Smooth muscle cell (in vitro differentiated cells): ENCODE results near the gene ZFYVE28. TPM values are rescaled to one million over a fixed set of nuclear protein-coding genes. Genes with fewer than 3 reads are reported as not detected.

ENCODE experiments used
- DNase-seq: peaks from one replicate; lab custom pipeline; 2025; ENCODE audit not compliant: unreplicated experiment; lab: John Stamatoyannopoulos, UW
- H2AFZ ChIP-seq: fragments of 200-600 bp; sonication (generic); 2 replicates; pipeline ENCODE4 v1.6.0; 2016; ENCODE audit warnings: antibody characterized with exemption, low read depth, mild to moderate bottlenecking
- H3F3A ChIP-seq: fragments of 200-600 bp; sonication (generic); 2 replicates; pipeline ENCODE4 v1.6.0; 2017; ENCODE audit warnings: antibody characterized with exemption, low read depth
- H3K27ac ChIP-seq: fragments of 200-600 bp; sonication (generic); 2 replicates; pipeline ENCODE4 v1.5.1; 2016; ENCODE audit warnings: low read depth, mild to moderate bottlenecking
- H3K27me3 ChIP-seq: fragments of 200-600 bp; sonication (generic); 2 replicates; pipeline ENCODE4 v1.6.1; 2016; ENCODE audit warnings: low read depth, mild to moderate bottlenecking
- H3K36me3 ChIP-seq: fragments of 200-600 bp; sonication (generic); 2 replicates; pipeline ENCODE4 v1.5.1; 2016; ENCODE audit warnings: low read depth
- H3K4me1 ChIP-seq: fragments of 200-600 bp; sonication (generic); 2 replicates; pipeline ENCODE4 v1.5.1; 2016; ENCODE audit warnings: low read depth
- H3K4me2 ChIP-seq: fragments of 200-600 bp; sonication (generic); 2 replicates; pipeline ENCODE4 v1.6.0; 2016; ENCODE audit warnings: mild to moderate bottlenecking
- H3K4me3 ChIP-seq: fragments of 200-600 bp; sonication (generic); 2 replicates; pipeline ENCODE4 v1.5.1; 2016; ENCODE audit warnings: mild to moderate bottlenecking
- H3K79me2 ChIP-seq: fragments of 200-600 bp; sonication (generic); 2 replicates; pipeline ENCODE4 v1.6.0; 2016; ENCODE audit warnings: low read depth, mild to moderate bottlenecking
- H3K9ac ChIP-seq: fragments of 200-600 bp; sonication (generic); 2 replicates; pipeline ENCODE4 v1.6.0; 2016; ENCODE audit warnings: low read depth
- H3K9me3 ChIP-seq: fragments of 200-600 bp; sonication (generic); replicated peaks from 2 replicates; pipeline ENCODE4 v1.5.1; 2016; ENCODE audit warnings: low read depth
- H4K20me1 ChIP-seq: fragments of 200-600 bp; sonication (generic); 2 replicates; pipeline ENCODE4 v1.6.0; 2016; ENCODE audit warnings: low read depth
- WGBS: methylation state at CpG from one replicate; pipeline ENCODE4 v1.1.7; 2016; ENCODE audit warnings: low lambda C conversion rate; 5-methylcytosine and 5-hydroxymethylcytosine counted together
- polyA plus RNA-seq: library from polyadenylated mRNA; unstranded; fragments of >200 nt; fragmentation: Nextera tagmentation; extraction: Ambion mirVana; gene quantifications from 2 replicates; pipeline ENCODE4 v1.2.1, GENCODE V29; 2016
- total RNA-seq: library from RNA; depleted of rRNA; stranded (reverse); fragments of >200 nt; gene quantifications from 2 replicates; pipeline ENCODE4 v1.2.3, GENCODE V29; 2014
- TF ChIP-seq, protein P1 (sequence below): fragments of 200-600 bp; sonication (generic); IDR thresholded peaks from 2 replicates; pipeline ENCODE4 v1.5.1; 2017; ENCODE audit warnings: borderline replicate concordance, mild to moderate bottlenecking, antibody characterized with exemption; ENCODE audit not compliant: insufficient read depth, poor library complexity, severe bottlenecking

The ZFYVE28 gene
- total and polyA plus RNA-seq, 2 experiments from 2014 or later = 0.22 TPM; not detected in 1

DNA sequence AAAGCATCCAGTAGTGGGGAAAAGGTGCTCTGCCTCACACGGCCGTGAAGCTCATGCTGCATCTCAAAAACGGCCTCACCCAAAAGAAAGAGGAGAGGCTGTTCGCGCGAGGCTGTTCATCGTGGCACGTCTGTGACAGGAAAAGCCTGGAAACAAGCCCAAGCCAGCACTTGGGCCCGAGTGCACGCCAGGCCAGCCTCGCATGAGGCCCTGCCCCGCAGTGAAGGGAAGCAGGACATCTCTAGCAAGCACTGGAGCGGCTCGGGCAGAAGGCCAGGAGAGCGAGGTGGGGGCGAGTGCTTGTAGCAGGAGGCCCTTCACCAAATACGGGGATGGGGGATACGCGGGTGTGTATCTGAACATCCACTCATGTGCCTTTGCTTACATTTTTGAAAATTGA lies 116.6 kb downstream of the ZFYVE28 start:
- no peak overlapping the region for H2AFZ ChIP-seq
- DNase-seq = no peak
- H3K79me2 ChIP-seq = no peaks in the 10 kb centered on the region
- H3F3A ChIP-seq = no peaks in the 10 kb centered on the region
- TF ChIP-seq, protein P1, sequence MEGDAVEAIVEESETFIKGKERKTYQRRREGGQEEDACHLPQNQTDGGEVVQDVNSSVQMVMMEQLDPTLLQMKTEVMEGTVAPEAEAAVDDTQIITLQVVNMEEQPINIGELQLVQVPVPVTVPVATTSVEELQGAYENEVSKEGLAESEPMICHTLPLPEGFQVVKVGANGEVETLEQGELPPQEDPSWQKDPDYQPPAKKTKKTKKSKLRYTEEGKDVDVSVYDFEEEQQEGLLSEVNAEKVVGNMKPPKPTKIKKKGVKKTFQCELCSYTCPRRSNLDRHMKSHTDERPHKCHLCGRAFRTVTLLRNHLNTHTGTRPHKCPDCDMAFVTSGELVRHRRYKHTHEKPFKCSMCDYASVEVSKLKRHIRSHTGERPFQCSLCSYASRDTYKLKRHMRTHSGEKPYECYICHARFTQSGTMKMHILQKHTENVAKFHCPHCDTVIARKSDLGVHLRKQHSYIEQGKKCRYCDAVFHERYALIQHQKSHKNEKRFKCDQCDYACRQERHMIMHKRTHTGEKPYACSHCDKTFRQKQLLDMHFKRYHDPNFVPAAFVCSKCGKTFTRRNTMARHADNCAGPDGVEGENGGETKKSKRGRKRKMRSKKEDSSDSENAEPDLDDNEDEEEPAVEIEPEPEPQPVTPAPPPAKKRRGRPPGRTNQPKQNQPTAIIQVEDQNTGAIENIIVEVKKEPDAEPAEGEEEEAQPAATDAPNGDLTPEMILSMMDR = no peak
- no peak overlapping the region for H3K27ac ChIP-seq
- H3K9ac ChIP-seq = no peak overlapping the region
- H3K9me3 ChIP-seq = no peaks in the 10 kb centered on the region
- H3K27me3 ChIP-seq = no peaks in the 10 kb centered on the region
- H4K20me1 ChIP-seq = no peaks in the 10 kb centered on the region
- no peaks in the 10 kb centered on the region for H3K36me3 ChIP-seq
- WGBS = 91% methylated on average over 19 of the region's 19 CpGs
- no peak overlapping the region for H3K4me2 ChIP-seq
- no peak overlapping the region for H3K4me3 ChIP-seq
- H3K4me1 ChIP-seq = no peaks in the 10 kb centered on the region

DNA sequence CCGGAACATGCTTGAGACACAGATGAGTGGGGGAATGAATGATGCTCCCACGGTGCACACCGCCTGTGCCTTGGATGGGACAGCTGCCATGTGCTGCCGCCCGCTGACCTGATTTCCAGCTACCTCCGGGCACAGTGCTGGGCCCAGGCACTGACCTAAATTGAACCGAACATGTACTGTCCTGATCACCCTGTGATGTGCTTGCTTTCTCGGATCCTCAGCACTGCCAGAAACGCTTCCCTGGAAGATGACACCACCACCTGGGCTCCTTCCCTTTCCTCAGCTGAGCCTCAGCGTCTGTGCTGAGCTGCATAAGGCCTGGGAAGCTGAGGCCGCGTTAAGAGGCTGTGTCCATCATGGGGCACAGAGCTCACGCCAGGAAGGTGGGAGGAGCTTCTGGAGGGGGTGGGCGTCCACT lies 117.2 kb downstream of the ZFYVE28 start:
- DNase-seq = no peak

DNA sequence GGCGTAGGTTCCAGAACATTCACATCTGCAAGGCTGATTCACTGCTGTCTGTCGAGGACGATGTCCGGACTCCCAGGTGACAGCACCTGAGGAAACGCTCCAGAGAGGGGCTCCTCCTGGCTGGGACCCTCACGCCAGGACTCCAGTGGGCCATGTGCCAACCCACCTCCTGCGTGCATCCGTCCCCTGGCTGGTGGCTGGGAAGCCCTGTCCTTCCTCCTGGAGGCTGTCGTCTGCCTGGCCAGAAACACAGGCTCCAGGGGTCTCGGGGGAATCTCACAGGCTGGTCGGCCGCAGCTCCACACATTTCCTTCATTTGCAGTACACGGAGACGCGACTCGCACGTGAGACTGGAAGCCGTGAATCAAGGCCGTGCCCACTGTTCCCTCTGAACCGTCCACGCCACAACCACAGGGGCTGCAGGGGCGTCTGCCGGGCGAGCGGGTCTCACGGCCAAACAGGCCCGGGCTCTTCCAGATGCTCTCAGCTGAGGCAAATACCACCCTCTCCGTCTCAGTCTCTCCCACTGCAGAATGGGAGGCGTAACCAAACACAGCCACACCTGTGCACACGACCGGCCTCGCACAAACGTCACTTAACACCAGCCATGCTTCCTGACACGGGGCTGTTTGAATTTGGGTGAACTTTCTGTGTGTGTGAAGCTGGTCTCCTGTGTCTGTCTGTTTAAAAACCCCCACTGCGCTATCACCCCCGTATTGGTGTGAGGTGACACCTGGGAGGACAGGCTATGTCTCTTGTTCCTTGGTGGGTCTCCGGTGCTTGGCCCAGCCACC lies 117.8 kb downstream of the ZFYVE28 start:
- no peaks in the 10 kb centered on the region for H3F3A ChIP-seq
- no peaks in the 10 kb centered on the region for H3K79me2 ChIP-seq
- no peaks in the 10 kb centered on the region for H4K20me1 ChIP-seq
- H3K4me3 ChIP-seq = no peak overlapping the region
- no peaks in the 10 kb centered on the region for H3K27me3 ChIP-seq
- TF ChIP-seq, protein P1 = no peak
- 94% methylated on average over 37 of the region's 37 CpGs for WGBS
- no peaks in the 10 kb centered on the region for H3K9me3 ChIP-seq
- no peak overlapping the region for H3K9ac ChIP-seq
- no peak overlapping the region for H3K27ac ChIP-seq
- no peak for DNase-seq
- no peak overlapping the region for H2AFZ ChIP-seq
- no peaks in the 10 kb centered on the region for H3K36me3 ChIP-seq
- no peaks in the 10 kb centered on the region for H3K4me1 ChIP-seq
- no peak overlapping the region for H3K4me2 ChIP-seq

More for the DNA sequence above, 117.2 kb downstream of the ZFYVE28 start:
- Histone ChIP-seq H3K4me3 (no peak overlapping the region), H3F3A (no peaks in the 10 kb centered on the region), H3K27me3 (no peaks in the 10 kb centered on the region), H3K36me3 (no peaks in the 10 kb centered on the region), H3K4me1 (no peaks in the 10 kb centered on the region), H3K27ac (no peak overlapping the region), H3K9ac (no peak overlapping the region), H3K79me2 (no peaks in the 10 kb centered on the region), H3K9me3 (no peaks in the 10 kb centered on the region), H2AFZ (no peak overlapping the region), H3K4me2 (no peak overlapping the region), H4K20me1 (no peaks in the 10 kb centered on the region)
- TF ChIP-seq, protein P1 = no peak
- 86% methylated on average over 14 of the region's 14 CpGs for WGBS

DNA sequence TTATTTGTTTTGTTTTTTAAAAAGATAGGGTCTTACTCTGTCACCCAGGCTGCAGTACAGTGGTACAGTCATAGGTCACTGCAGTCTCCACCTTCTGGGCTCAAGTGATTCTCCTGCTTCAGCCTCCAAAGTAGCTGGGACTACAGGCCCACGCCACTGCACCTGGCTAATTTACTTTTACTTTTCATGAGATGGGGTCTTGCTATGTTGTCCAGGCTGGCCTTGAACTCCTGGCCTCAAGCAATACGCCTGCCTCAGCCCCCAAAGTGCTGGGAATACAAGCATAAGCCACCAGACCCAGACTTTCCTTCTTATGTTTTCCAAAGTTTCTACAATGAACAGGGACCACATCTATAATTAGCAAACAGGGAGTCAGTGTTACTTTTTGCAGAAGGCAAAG lies 118.7 kb downstream of the ZFYVE28 start:
- no peaks in the 10 kb centered on the region for H3K36me3 ChIP-seq
- no peaks in the 10 kb centered on the region for H3K4me1 ChIP-seq
- no peaks in the 10 kb centered on the region for H3K27me3 ChIP-seq
- no peak for DNase-seq
- no peaks in the 10 kb centered on the region for H3F3A ChIP-seq
- no peaks in the 10 kb centered on the region for H3K9me3 ChIP-seq
- H2AFZ ChIP-seq = no peak overlapping the region
- no peaks in the 10 kb centered on the region for H3K79me2 ChIP-seq
- 93% methylated on average over 2 of the region's 2 CpGs for WGBS
- no peak overlapping the region for H3K9ac ChIP-seq
- H3K4me3 ChIP-seq = no peak overlapping the region
- no peak overlapping the region for H3K27ac ChIP-seq
- H4K20me1 ChIP-seq = no peaks in the 10 kb centered on the region
- no peak overlapping the region for H3K4me2 ChIP-seq
- TF ChIP-seq, protein P1 = no peak
